ENCODE data around the gene CXCL11.

DNA sequence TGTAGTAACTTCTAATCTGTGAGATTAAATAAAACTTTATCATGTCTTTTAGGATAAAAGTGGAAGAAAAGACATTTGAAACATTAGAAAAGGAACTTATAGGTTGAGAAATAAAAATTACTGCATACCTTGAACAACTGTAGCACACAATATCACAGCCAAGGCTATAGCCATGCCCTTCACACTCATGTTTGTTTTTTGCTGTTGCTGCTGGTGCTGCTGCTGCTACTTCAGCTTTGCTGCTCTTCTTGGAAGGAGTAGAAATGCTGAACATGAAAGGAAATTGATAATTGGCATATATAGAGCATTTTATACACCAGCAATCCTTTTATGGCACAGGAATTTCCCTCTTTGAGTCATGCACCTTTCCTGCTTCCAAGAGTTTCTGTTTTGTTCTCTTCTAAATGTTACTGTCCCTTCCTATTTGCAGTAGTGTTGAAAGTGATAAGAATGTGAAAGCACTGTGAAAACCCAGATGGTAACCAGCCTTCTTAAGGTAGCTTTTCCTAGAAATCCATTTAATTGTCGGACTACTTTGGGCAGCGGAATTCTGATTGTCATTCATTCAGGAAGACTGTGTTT, at the start of gene CXCL11:
- TF ChIP-seq, protein P1, sequence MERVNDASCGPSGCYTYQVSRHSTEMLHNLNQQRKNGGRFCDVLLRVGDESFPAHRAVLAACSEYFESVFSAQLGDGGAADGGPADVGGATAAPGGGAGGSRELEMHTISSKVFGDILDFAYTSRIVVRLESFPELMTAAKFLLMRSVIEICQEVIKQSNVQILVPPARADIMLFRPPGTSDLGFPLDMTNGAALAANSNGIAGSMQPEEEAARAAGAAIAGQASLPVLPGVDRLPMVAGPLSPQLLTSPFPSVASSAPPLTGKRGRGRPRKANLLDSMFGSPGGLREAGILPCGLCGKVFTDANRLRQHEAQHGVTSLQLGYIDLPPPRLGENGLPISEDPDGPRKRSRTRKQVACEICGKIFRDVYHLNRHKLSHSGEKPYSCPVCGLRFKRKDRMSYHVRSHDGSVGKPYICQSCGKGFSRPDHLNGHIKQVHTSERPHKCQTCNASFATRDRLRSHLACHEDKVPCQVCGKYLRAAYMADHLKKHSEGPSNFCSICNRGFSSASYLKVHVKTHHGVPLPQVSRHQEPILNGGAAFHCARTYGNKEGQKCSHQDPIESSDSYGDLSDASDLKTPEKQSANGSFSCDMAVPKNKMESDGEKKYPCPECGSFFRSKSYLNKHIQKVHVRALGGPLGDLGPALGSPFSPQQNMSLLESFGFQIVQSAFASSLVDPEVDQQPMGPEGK (CRISPR knock-in tag; IDR thresholded peaks at IDR 0.05; ENCODE audit: borderline replicate concordance) = no peak
- no peak for TF ChIP-seq ZNF8 (CRISPR knock-in tag; IDR thresholded peaks at IDR 0.05)
- no peak for TF ChIP-seq BACH2 (CRISPR knock-in tag; IDR thresholded peaks at IDR 0.05; ENCODE audit: borderline replicate concordance)
- TF ChIP-seq ESRRG (CRISPR knock-in tag; IDR thresholded peaks at IDR 0.05) = no peak
- TF ChIP-seq POU6F1 (CRISPR knock-in tag; IDR thresholded peaks at IDR 0.05; ENCODE audit: borderline replicate concordance, low read depth) = no peak
- TF ChIP-seq OSR1 (CRISPR knock-in tag; IDR thresholded peaks at IDR 0.05) = no peak
- TF ChIP-seq ZFP3 (CRISPR knock-in tag; IDR thresholded peaks at IDR 0.05) = no peak
- no peak for TF ChIP-seq ZNF70 (CRISPR knock-in tag; IDR thresholded peaks at IDR 0.05)
- TF ChIP-seq PPARA (CRISPR knock-in tag; IDR thresholded peaks at IDR 0.05; ENCODE audit: borderline replicate concordance) = no peak
- no peak for TF ChIP-seq ISL1 (CRISPR knock-in tag; IDR thresholded peaks at IDR 0.05)
- no peak for TF ChIP-seq RARB (CRISPR knock-in tag; IDR thresholded peaks at IDR 0.05)
- no peak for TF ChIP-seq CSDC2 (CRISPR knock-in tag; IDR thresholded peaks at IDR 0.05)
- TF ChIP-seq CSRNP3 (CRISPR knock-in tag; IDR thresholded peaks at IDR 0.05) = no peak
- TF ChIP-seq, protein P2, sequence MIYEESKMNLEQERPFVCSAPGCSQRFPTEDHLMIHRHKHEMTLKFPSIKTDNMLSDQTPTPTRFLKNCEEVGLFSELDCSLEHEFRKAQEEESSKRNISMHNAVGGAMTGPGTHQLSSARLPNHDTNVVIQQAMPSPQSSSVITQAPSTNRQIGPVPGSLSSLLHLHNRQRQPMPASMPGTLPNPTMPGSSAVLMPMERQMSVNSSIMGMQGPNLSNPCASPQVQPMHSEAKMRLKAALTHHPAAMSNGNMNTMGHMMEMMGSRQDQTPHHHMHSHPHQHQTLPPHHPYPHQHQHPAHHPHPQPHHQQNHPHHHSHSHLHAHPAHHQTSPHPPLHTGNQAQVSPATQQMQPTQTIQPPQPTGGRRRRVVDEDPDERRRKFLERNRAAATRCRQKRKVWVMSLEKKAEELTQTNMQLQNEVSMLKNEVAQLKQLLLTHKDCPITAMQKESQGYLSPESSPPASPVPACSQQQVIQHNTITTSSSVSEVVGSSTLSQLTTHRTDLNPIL (CRISPR knock-in tag; IDR thresholded peaks at IDR 0.05; ENCODE audit: low read depth) = no peak
